Type B pancreatic cell (in vitro differentiated cells): Measurements from ENCODE around the gene TAPBP. TPM values are rescaled to one million over a fixed set of nuclear protein-coding genes. Genes with fewer than 3 reads are reported as not detected.
A peak's percentile ranks its signal among the peaks of the same experiment; 100 is the strongest.

ENCODE experiments used
- DNase-seq: peaks from one replicate; pipeline ENCODE4 v3.0.0; 2021; ENCODE audit warnings: mixed read lengths; ENCODE audit not compliant: unreplicated experiment; ENCODE audit errors: extremely low spot score
- H3K27ac Mint-ChIP-seq: 2 replicates; pipeline ENCODE4 v1.8.0; 2021; ENCODE audit warnings: mild to moderate bottlenecking, mixed read lengths
- H3K27me3 Mint-ChIP-seq: 2 replicates; pipeline ENCODE4 v1.8.0; 2021; ENCODE audit warnings: mixed read lengths
- H3K36me3 Mint-ChIP-seq: 2 replicates; pipeline ENCODE4 v1.8.0; 2021; ENCODE audit warnings: mixed read lengths
- H3K4me1 Mint-ChIP-seq: one replicate; pipeline ENCODE4 v1.8.0; 2021; ENCODE audit warnings: mixed read lengths; ENCODE audit not compliant: unreplicated experiment
- H3K4me3 Mint-ChIP-seq: 2 replicates; pipeline ENCODE4 v1.8.0; 2021; ENCODE audit warnings: mild to moderate bottlenecking, mixed read lengths
- H3K9me3 Mint-ChIP-seq: 2 replicates; pipeline ENCODE4 v1.8.0; 2021; ENCODE audit warnings: mixed read lengths
- total RNA-seq: library from RNA; stranded (reverse); gene quantifications from 2 replicates; pipeline ENCODE4 v1.2.1, GENCODE V29; 2021; ENCODE audit warnings: low replicate concordance
- TF ChIP-seq, protein P1 (sequence below): fragments of 200-600 bp; sonication (generic); conservative IDR thresholded peaks from 2 replicates; pipeline ENCODE4 v1.5.0; 2021; ENCODE audit warnings: antibody characterized with exemption, mild to moderate bottlenecking

The TAPBP gene
- total RNA-seq, 1 donor from 2014 or later, result 71.4 TPM

DNA sequence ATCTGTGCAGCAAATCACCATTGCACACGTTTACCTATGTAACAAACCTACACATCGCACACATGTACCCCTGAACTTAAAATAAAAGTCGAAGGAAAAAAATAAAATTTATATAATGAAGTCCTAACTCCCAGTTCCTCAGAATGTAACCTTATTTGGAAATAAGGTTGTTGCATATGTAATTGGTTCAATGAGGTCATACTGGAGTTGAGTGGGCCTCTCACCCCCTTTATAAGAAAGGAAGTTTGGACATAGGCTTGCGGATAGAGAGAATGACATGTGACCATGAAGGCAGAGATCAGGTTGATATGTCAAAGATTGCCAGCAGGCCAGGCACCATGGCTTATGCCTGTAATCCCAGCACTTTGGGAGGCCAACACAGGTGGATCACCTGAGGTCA lies 19.8 kb upstream of the TAPBP start:
- TF ChIP-seq, protein P1, sequence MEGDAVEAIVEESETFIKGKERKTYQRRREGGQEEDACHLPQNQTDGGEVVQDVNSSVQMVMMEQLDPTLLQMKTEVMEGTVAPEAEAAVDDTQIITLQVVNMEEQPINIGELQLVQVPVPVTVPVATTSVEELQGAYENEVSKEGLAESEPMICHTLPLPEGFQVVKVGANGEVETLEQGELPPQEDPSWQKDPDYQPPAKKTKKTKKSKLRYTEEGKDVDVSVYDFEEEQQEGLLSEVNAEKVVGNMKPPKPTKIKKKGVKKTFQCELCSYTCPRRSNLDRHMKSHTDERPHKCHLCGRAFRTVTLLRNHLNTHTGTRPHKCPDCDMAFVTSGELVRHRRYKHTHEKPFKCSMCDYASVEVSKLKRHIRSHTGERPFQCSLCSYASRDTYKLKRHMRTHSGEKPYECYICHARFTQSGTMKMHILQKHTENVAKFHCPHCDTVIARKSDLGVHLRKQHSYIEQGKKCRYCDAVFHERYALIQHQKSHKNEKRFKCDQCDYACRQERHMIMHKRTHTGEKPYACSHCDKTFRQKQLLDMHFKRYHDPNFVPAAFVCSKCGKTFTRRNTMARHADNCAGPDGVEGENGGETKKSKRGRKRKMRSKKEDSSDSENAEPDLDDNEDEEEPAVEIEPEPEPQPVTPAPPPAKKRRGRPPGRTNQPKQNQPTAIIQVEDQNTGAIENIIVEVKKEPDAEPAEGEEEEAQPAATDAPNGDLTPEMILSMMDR, result no peak
- H3K4me3 Mint-ChIP-seq, result no peak overlapping the region
- H3K27me3 Mint-ChIP-seq, result peaks cover 3% of the 10 kb centered on the region
- DNase-seq, result no peak
- H3K4me1 Mint-ChIP-seq, result no peaks in the 10 kb centered on the region
- H3K27ac Mint-ChIP-seq, result no peak overlapping the region
- H3K36me3 Mint-ChIP-seq, result no peaks in the 10 kb centered on the region
- H3K9me3 Mint-ChIP-seq, result no peaks in the 10 kb centered on the region

DNA sequence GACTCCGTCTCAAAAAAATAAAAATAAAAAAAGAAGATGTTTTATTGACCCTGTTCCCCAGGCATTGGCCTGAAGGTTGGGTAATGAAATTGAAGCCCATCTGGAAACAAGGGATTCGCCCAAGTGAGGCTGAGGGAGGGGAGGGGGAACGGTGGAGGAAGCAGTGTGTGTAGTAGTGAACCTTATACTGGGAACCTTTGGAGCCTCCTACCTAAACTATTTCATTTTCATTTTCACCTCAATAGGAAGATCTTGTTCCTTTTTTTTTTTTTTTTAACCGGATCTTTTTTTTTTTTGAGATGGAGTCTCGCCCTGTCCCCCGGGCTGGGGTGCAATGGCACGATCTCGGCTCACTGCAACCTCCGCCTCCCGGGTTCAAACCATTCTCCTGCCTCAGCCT lies 16.9 kb upstream of the TAPBP start:
- Mint-ChIP-seq H3K4me1 (no peaks in the 10 kb centered on the region), H3K9me3 (no peaks in the 10 kb centered on the region), H3K27ac (no peak overlapping the region), H3K4me3 (no peak overlapping the region), H3K27me3 (peaks cover 3% of the 10 kb centered on the region), H3K36me3 (no peaks in the 10 kb centered on the region)
- no peak for DNase-seq
- TF ChIP-seq, protein P1, result no peak

DNA sequence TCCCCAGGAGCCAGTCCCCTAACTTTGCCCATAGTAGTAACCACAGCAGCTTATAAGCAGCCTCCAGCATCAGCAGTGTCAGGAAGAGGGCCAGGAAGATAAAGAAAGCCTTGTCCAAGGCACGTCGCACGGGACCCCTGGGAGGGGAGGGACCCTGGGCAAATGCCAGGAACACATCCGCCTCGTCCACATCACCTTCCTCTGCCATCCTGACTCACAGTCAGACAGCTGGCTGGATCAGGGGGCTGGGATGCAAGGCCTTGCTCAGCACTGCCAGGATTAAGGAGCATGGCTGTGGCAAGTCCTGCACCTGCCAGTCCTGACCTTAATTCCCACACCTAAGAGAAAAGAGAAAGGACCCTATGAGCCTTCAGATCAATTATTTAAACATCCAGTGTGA lies 15.2 kb upstream of the TAPBP start:
- no peak for DNase-seq
- Mint-ChIP-seq H3K4me1 (peaks cover 2% of the 10 kb centered on the region), H3K9me3 (no peaks in the 10 kb centered on the region), H3K27ac (no peak overlapping the region), H3K27me3 (peaks cover 3% of the 10 kb centered on the region), H3K36me3 (no peaks in the 10 kb centered on the region), H3K4me3 (no peak overlapping the region)
- TF ChIP-seq, protein P1, result no peak

DNA sequence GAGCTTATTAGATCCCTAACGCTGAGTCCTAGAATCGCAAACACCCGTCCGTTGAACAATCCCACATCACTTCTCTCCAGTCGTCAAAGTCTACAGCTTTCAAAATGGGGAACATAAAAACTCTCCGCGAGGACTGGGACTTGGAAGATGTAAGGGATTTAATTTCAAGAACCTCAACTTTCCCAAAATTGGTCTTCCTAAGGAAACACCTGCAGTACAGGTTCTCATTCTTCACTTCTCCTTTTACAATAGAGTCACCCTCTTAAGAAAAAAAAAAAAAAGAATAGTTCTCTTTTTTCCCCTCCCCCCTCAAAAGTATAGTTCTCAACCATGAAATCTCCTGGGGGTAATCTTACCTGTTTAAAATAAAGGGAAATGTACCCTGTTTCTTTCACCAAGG lies 10.2 kb upstream of the TAPBP start:
- H3K4me1 Mint-ChIP-seq, result peaks cover 38% of the 10 kb centered on the region
- no peak for DNase-seq
- no peaks in the 10 kb centered on the region for H3K27me3 Mint-ChIP-seq
- H3K27ac Mint-ChIP-seq, result no peak overlapping the region
- H3K36me3 Mint-ChIP-seq, result peaks cover 9% of the 10 kb centered on the region
- TF ChIP-seq, protein P1, result no peak
- H3K9me3 Mint-ChIP-seq, result no peaks in the 10 kb centered on the region
- peak overlapping the region; percentile 100 for H3K4me3 Mint-ChIP-seq

DNA sequence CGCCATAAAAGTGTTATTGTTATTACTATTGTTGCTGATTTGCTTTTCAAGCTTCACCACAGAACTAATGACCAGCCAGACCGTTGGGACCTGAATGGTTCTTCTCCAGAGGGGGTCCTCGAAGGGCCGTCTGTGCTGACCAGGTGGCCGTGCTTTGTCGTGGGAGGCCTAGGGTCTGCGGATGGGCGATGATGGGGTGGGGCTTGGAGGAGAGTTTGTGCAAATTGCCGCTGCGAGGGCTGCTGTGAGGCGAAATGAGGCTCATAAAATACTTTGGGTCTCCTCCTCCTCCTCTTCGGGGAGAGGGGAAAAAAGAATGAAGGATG lies 9.7 kb upstream of the TAPBP start:
- H3K9me3 Mint-ChIP-seq, result no peaks in the 10 kb centered on the region
- DNase-seq, result no peak
- no peaks in the 10 kb centered on the region for H3K27me3 Mint-ChIP-seq
- H3K4me1 Mint-ChIP-seq, result peaks cover 42% of the 10 kb centered on the region
- peaks cover 11% of the 10 kb centered on the region for H3K36me3 Mint-ChIP-seq
- TF ChIP-seq, protein P1, result no peak
- peak overlapping the region; percentile 100 for H3K4me3 Mint-ChIP-seq
- H3K27ac Mint-ChIP-seq, result peak overlapping the region; percentile 99

DNA sequence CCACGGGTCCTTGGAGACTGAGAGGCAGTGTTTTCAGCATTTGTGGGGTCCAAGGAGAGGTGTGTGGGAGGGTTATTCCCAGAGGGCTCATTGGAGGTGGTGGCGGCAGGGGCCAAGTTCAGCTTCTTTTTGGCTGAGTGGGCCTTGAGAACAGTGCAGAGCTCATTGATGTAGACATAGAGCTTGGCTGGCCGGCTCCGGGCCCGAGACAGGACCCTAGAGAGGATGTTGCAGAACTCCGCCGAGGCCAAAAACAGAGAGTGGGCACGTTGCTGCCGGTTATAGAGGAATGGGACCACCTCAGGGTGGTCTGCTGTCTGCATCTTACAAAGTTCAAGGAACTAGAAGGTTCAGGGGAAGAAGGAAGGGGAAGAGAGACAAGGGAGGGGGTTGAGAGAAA lies 7.3 kb upstream of the TAPBP start:
- no peak for DNase-seq
- Mint-ChIP-seq H3K4me3 (peak overlapping the region; percentile 86), H3K27me3 (no peaks in the 10 kb centered on the region), H3K36me3 (peaks cover 14% of the 10 kb centered on the region), H3K4me1 (peaks cover 60% of the 10 kb centered on the region), H3K9me3 (no peaks in the 10 kb centered on the region), H3K27ac (peak overlapping the region; percentile 70)
- TF ChIP-seq, protein P1, result no peak
